K562 (cell line): Measurements from ENCODE around the gene ALG14. TPM values are rescaled to one million over a fixed set of nuclear protein-coding genes. Genes with fewer than 3 reads are reported as not detected.

Experiments used
- ATAC-seq: fragments of 200-7000 bp; cut with Tn5 transposase; 3 replicates; pipeline ENCODE4 v1.9.1; 2020; ENCODE audit warnings: moderate library complexity
- BruUV-seq: library from RNA; stranded (reverse); fragments of 400-500 nt; replicated peaks from 2 replicates; lab custom pipeline; 2021; lab: Mats Ljungman, UMichigan
- CTCF ChIA-PET: fragments of 300-600 bp; formaldehyde crosslinking; extraction: SDS; loops from one replicate; lab custom pipeline; 2021; ENCODE audit warnings: low intra/inter-chr PET ratio; lab: Yijun Ruan, JAX
- POLR2A ChIA-PET: fragments of 300-600, 350-650 bp; sonication (Branson Sonifier 250); formaldehyde crosslinking; extraction: SDS; loops from one replicate; lab custom pipeline; 2021; ENCODE audit warnings: antibody characterized with exemption, inconsistent platforms; lab: Yijun Ruan, JAX
- DNase-seq, 4 experiments: peaks; one replicate each; pipeline versions ENCODE4 v3.0.0 to v3.0.0-alpha.2; 2011 to 2018; ENCODE audit warnings: low spot score in 3 of 4, mixed read lengths in 3 of 4; ENCODE audit errors: extremely low read depth in 1 of 4
- FAIRE-seq: peaks from 2 replicates; lab custom pipeline; 2011; peaks lifted over from hg19 to GRCh38; lab: Jason Lieb, UNC
- H2AFZ ChIP-seq: 2 replicates; pipeline ENCODE4 v1.6.0; 2011; ENCODE audit warnings: low read depth, low read length, control low read depth, inconsistent platforms
- H3K27ac ChIP-seq: fragments of 200-600 bp; 3 replicates; pipeline ENCODE4 v1.8.0; 2011; ENCODE audit warnings: low read depth, mild to moderate bottlenecking, control low read depth, inconsistent platforms, low read length, moderate library complexity, mixed read lengths; ENCODE audit errors: extremely low read depth
- H3K27me3 ChIP-seq, 2 experiments: fragments of 300-600 bp in 1 of 2; 2 replicates in 1 of 2; 3 replicates in 1 of 2; pipeline versions ENCODE4 v1.6.0 to v1.8.0; 2011; ENCODE audit warnings: inconsistent platforms in 2 of 2, low read length in 2 of 2, mild to moderate bottlenecking in 1 of 2, mixed read lengths in 1 of 2, moderate library complexity in 1 of 2; ENCODE audit not compliant: control insufficient read depth in 2 of 2, insufficient read depth in 2 of 2
- H3K36me3 ChIP-seq: fragments of 300-600 bp; 3 replicates; pipeline ENCODE4 v1.8.0; 2011; ENCODE audit warnings: mild to moderate bottlenecking, low read length, inconsistent platforms; ENCODE audit not compliant: control insufficient read depth, insufficient read depth
- H3K4me1 ChIP-seq, 2 experiments: fragments of 200-600 bp in 1 of 2; replicated peaks in 1 of 2; 2 replicates in 1 of 2; 3 replicates in 1 of 2; pipeline versions ENCODE4 v1.5.1 to v1.8.0; 2011; ENCODE audit warnings: inconsistent platforms in 2 of 2, low read length in 2 of 2, mild to moderate bottlenecking in 1 of 2, mixed read lengths in 1 of 2, moderate library complexity in 1 of 2; ENCODE audit not compliant: control insufficient read depth in 2 of 2, insufficient read depth in 2 of 2
- H3K4me2 ChIP-seq: 2 replicates; pipeline ENCODE4 v1.6.1; 2011; ENCODE audit warnings: low read length, control low read depth, inconsistent platforms, mixed read lengths; ENCODE audit not compliant: insufficient read depth
- H3K4me3 ChIP-seq: fragments of 200-600 bp; sonication (generic), shearing (Covaris generic); 2 replicates; pipeline ENCODE4 v1.5.1; 2016; ENCODE audit warnings: control low read depth, inconsistent platforms
- H3K79me2 ChIP-seq: fragments of 200-600 bp; 3 replicates; pipeline ENCODE4 v1.8.0; 2011; ENCODE audit warnings: low read length, inconsistent platforms; ENCODE audit not compliant: control insufficient read depth, insufficient read depth
- H3K9ac ChIP-seq, 2 experiments: 2 replicates each; pipeline versions ENCODE4 v1.6.0 to v1.6.1; 2011; ENCODE audit warnings: low read depth in 2 of 2, low read length in 2 of 2, control low read depth in 1 of 2, inconsistent platforms in 1 of 2, mild to moderate bottlenecking in 1 of 2, mixed read lengths in 1 of 2; ENCODE audit not compliant: insufficient read depth in 1 of 2
- H3K9me1 ChIP-seq: one replicate; pipeline ENCODE4 v1.6.0; 2011; ENCODE audit warnings: inconsistent platforms, mild to moderate bottlenecking, low read length, moderate library complexity; ENCODE audit not compliant: control insufficient read depth, insufficient read depth
- H3K9me3 ChIP-seq: replicated peaks from 2 replicates; pipeline ENCODE4 v1.5.1; 2011; ENCODE audit warnings: low read depth, low read length, inconsistent platforms; ENCODE audit not compliant: control insufficient read depth, insufficient read depth
- H4K20me1 ChIP-seq: replicated peaks from 2 replicates; pipeline ENCODE4 v1.6.1; 2011; ENCODE audit warnings: low read length, inconsistent platforms, mixed read lengths; ENCODE audit not compliant: control insufficient read depth, insufficient read depth
- HDAC8 ChIP-seq: fragments of 450-650 bp; IDR thresholded peaks from 2 replicates; pipeline ENCODE4 v1.6.1; 2016; ENCODE audit warnings: mild to moderate bottlenecking, missing genetic modification characterization, moderate library complexity, missing compliant biosample characterization
- KLF6 ChIP-seq: fragments of 250-450 bp; sonication (Bioruptor Pico); IDR thresholded peaks from 2 replicates; pipeline ENCODE4 v1.4.0; 2020; ENCODE audit warnings: mild to moderate bottlenecking, moderate library complexity, borderline replicate concordance
- NUFIP1 ChIP-seq: fragments of 450-650 bp; IDR thresholded peaks from 2 replicates; pipeline ENCODE4 v1.6.1; 2018; ENCODE audit not compliant: partially characterized antibody
- POLR2H ChIP-seq: IDR thresholded peaks from 2 replicates; pipeline ENCODE4 v1.6.1; 2016; ENCODE audit warnings: missing genetic modification characterization, low read depth, mild to moderate bottlenecking, control low read depth, missing compliant biosample characterization, moderate library complexity
- RNF2 ChIP-seq: sonication (generic); IDR thresholded peaks from 2 replicates; pipeline ENCODE4 v1.6.1; 2016
- SIRT6 ChIP-seq: IDR thresholded peaks from one replicate; pipeline ENCODE4 v1.6.1; 2012; ENCODE audit warnings: low read depth, mild to moderate bottlenecking, control low read depth, inconsistent platforms, low read length, moderate library complexity
- TSC22D4 ChIP-seq: fragments of 450-650 bp; IDR thresholded peaks from 2 replicates; pipeline ENCODE4 v1.6.1; 2016; ENCODE audit warnings: missing genetic modification characterization, missing biosample characterization, control low read depth
- ZNF134 ChIP-seq: fragments of 250-450 bp; sonication (Bioruptor Pico); conservative IDR thresholded peaks from 2 replicates; pipeline ENCODE4 v1.4.0; 2020
- ZNF24 ChIP-seq: fragments of 450-650 bp; IDR thresholded peaks from 2 replicates; pipeline ENCODE4 v1.6.1; 2016
- ZNF3 ChIP-seq: fragments of 250-450 bp; sonication (Bioruptor Pico); IDR thresholded peaks from 2 replicates; pipeline ENCODE4 v1.5.0; 2021; ENCODE audit warnings: mild to moderate bottlenecking, moderate library complexity
- ZNF316 ChIP-seq: fragments of 450-650 bp; IDR thresholded peaks from 2 replicates; pipeline ENCODE4 v1.6.1; 2016
- WGBS: fragments of 100-300 bp; shearing (Covaris generic); methylation state at CpG from one replicate; pipeline ENCODE4 v1.1.6; 2016; ENCODE audit warnings: low coverage, mixed read lengths; ENCODE audit not compliant: insufficient coverage; ENCODE audit errors: missing lambda C conversion rate; 5-methylcytosine and 5-hydroxymethylcytosine counted together
- in situ Hi-C: fragments of 300-500 bp; cut with MboI; formaldehyde crosslinking; loops from 4 replicates; pipeline ENCODE4 v1.15.0; 2018; ENCODE audit warnings: inconsistent platforms, mixed read lengths
- intact Hi-C: fragments of 100-400 bp; cut with micrococcal nuclease; formaldehyde crosslinking; loops from 2 replicates; pipeline ENCODE4 v1.14.2; 2022
- polyA plus RNA-seq, 8 experiments: library from polyadenylated mRNA; depleted of rRNA in 4 of 8; stranded (reverse) in 5 of 8; unstranded in 3 of 8; fragments of >200 nt; fragmentation: Nextera tagmentation in 2 of 8; fragmentation: Illumina TruSeq in 1 of 8; extraction: Ambion mirVana in 2 of 8; extraction: Trizol in 1 of 8; gene quantifications; 2 replicates each; pipeline versions ENCODE4 v1.2.1 to v1.2.3, GENCODE V29; 2011 to 2014; ENCODE audit warnings: inconsistent platforms in 1 of 8, missing spikeins in 1 of 8
- total RNA-seq, 7 experiments: library from RNA; depleted of rRNA in 6 of 7; stranded (reverse); fragments of >200 nt in 6 of 7; fragmentation: Illumina TruSeq in 2 of 7; extraction: Trizol in 2 of 7; gene quantifications; 2 replicates each; pipeline versions ENCODE4 v1.2.1 to v1.2.3, GENCODE V29; 2011 to 2021; ENCODE audit warnings: low replicate concordance in 1 of 7
- TF ChIP-seq, protein P1 (sequence below): fragments of 250-450 bp; sonication (Bioruptor Pico); IDR thresholded peaks from 2 replicates; pipeline ENCODE4 v1.4.0; 2020; ENCODE audit warnings: mild to moderate bottlenecking, moderate library complexity, borderline replicate concordance

ALG14 gene
- total and polyA plus RNA-seq, 9 of the 15 experiments (the other 6 are each of a cell fraction or from before 2014, with no cell fraction given): 2.8 to 16.2 (median 4.9) TPM

DNA sequence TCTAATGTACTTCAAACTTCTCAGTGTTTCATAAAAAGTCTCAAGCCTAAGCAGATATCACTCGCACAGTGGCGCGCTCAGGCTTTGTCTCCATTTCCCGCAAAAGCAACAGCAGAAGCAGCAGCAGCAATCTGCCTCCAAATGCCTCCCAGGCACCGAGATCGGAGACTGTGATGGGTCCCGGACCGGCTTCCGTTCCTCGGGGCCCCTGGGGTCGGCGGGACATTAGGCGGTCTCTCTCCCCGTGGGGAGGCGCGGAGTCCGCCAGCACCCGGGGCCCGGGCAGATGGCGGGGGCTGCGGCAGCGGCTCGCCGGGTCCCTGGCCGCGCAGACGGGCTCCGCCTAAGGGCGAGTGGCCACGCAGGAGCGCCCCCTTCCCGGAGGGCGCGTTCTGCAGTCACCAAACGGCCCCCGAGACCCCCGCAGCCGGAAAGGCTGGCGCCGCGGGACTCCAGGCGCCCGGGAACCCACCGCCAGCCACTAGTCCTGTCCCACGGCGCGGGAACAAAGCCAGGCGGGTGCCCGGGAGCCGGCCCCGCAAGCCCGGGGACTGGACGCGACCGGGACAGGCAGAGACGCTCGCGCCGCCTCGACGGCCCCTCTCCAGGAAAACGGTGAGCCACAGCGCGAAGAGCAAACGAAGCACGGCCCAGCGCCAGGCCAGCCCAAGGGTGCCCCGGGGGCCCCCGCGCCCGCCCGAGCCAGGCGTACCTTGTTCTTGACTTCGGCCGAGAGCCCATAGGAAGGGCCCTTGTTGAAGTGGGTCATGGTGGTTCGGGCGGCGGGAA lies 146.4 kb downstream of the ALG14 start:
- Histone ChIP-seq H3K9me1 (no peaks in the 10 kb centered on the region), H3K4me1 (peaks cover 0 to 15% of the 10 kb centered on the region in 2 experiments; a peak in 2 of 5 replicates), H4K20me1 (no peaks in the 10 kb centered on the region), H3K4me2 (no peak overlapping the region), H3K4me3 (no peak overlapping the region), H3K27ac (no peak overlapping the region), H3K36me3 (no peaks in the 10 kb centered on the region), H3K79me2 (no peaks in the 10 kb centered on the region), H3K27me3 (peaks cover 16 to 34% of the 10 kb centered on the region in 2 experiments; a peak in 4 of 5 replicates), H2AFZ (no peak overlapping the region), H3K9me3 (no peaks in the 10 kb centered on the region), H3K9ac (no peak overlapping the region)
- DNase-seq (no peak), FAIRE-seq (no peak), ATAC-seq (no peak)
- no TSS peak for BruUV-seq
- intact Hi-C loops: no loop called here
- in situ Hi-C loops: no loop called here
- ChIA-PET POLR2A (no interaction called here), CTCF (no interaction called here)
- no peak for TF ChIP-seq SIRT6
- TF ChIP-seq RNF2: no peak
- TF ChIP-seq HDAC8 (tag): no peak
- no peak for TF ChIP-seq ZNF134
- TF ChIP-seq NUFIP1: no peak
- TF ChIP-seq ZNF24: no peak
- no peak for TF ChIP-seq KLF6 (CRISPR knock-in tag)
- TF ChIP-seq, protein P1, sequence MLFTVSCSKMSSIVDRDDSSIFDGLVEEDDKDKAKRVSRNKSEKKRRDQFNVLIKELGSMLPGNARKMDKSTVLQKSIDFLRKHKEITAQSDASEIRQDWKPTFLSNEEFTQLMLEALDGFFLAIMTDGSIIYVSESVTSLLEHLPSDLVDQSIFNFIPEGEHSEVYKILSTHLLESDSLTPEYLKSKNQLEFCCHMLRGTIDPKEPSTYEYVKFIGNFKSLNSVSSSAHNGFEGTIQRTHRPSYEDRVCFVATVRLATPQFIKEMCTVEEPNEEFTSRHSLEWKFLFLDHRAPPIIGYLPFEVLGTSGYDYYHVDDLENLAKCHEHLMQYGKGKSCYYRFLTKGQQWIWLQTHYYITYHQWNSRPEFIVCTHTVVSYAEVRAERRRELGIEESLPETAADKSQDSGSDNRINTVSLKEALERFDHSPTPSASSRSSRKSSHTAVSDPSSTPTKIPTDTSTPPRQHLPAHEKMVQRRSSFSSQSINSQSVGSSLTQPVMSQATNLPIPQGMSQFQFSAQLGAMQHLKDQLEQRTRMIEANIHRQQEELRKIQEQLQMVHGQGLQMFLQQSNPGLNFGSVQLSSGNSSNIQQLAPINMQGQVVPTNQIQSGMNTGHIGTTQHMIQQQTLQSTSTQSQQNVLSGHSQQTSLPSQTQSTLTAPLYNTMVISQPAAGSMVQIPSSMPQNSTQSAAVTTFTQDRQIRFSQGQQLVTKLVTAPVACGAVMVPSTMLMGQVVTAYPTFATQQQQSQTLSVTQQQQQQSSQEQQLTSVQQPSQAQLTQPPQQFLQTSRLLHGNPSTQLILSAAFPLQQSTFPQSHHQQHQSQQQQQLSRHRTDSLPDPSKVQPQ (CRISPR knock-in tag): no peak
- TF ChIP-seq ZNF316: no peak
- TF ChIP-seq ZNF3: no peak
- no peak for TF ChIP-seq TSC22D4 (tag)
- TF ChIP-seq POLR2H: no peak
- WGBS: 39% methylated on average over 52 of the region's 78 CpGs
